GM20000 (cell line): ENCODE results near the gene GOLGA6L2.
"Not testable (repeated sequence)": the region's sequence is repeated elsewhere in the genome, so short reads cannot be mapped to it uniquely, and the experiment has no call there.

ENCODE experiments used
- DNase-seq: peaks from one replicate; pipeline ENCODE4 v3.0.0; 2012; ENCODE audit warnings: low spot score
- TF ChIP-seq, protein P1 (sequence below): IDR thresholded peaks from 2 replicates; pipeline ENCODE4 v1.5.1; 2012; ENCODE audit warnings: mild to moderate bottlenecking, control low read depth; ENCODE audit errors: extremely low read depth, missing control alignments

The GOLGA6L2 gene

DNA sequence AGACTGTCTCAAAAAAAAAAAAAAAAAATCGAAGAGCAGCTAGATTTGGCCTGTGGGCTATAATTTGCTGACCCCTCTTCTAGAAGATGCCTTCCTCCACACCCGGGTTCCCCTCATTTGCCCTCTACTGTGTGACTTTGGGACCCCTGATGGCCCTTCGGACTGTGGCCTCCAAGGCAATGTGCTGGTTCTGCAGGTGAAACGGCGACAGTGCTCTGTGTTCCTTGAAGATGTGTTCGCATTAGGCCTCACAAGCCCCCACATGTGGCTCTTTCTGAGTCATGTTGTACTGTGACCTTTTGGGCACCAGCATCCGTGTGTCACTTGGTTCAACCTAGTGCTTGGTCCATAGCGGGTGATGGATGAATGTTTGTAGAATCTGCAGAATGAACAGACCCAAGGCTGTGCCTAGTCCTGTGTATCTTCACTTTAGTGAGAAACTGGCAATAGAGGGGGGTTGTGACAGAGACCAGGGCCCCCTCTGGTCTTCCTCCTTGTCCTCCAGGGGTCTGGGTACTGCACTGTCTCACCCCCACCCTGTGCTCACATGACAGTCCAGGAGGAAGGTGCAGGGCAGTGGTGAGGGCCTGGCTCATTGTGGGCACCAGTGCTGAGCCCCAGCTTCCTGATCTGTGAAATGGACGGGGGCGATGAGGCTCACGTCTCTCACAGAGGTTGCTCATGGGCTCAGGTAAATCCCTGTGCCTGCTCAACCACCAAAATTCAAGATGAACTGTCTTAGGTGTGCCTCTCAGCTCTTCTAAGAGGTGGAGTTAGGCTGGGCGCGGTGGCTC, 22.7 kb downstream of the GOLGA6L2 start:
- TF ChIP-seq, protein P1, sequence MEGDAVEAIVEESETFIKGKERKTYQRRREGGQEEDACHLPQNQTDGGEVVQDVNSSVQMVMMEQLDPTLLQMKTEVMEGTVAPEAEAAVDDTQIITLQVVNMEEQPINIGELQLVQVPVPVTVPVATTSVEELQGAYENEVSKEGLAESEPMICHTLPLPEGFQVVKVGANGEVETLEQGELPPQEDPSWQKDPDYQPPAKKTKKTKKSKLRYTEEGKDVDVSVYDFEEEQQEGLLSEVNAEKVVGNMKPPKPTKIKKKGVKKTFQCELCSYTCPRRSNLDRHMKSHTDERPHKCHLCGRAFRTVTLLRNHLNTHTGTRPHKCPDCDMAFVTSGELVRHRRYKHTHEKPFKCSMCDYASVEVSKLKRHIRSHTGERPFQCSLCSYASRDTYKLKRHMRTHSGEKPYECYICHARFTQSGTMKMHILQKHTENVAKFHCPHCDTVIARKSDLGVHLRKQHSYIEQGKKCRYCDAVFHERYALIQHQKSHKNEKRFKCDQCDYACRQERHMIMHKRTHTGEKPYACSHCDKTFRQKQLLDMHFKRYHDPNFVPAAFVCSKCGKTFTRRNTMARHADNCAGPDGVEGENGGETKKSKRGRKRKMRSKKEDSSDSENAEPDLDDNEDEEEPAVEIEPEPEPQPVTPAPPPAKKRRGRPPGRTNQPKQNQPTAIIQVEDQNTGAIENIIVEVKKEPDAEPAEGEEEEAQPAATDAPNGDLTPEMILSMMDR = no peak
- DNase-seq = no peak

GRCh38 chr15:23422946-23423708, 23.9 kb downstream of the GOLGA6L2 start:
- DNase-seq = no peak
- TF ChIP-seq, protein P1 = no peak

- TF ChIP-seq, protein P1 = no peak
- DNase-seq = no peak
Observed at GRCh38 chr15:23422099-23422945, 24.7 kb downstream of the GOLGA6L2 start.

GRCh38 chr15:23420806-23421575, 26.1 kb downstream of the GOLGA6L2 start:
- DNase-seq = peak; percentile 29
- TF ChIP-seq, protein P1 = no peak

DNA sequence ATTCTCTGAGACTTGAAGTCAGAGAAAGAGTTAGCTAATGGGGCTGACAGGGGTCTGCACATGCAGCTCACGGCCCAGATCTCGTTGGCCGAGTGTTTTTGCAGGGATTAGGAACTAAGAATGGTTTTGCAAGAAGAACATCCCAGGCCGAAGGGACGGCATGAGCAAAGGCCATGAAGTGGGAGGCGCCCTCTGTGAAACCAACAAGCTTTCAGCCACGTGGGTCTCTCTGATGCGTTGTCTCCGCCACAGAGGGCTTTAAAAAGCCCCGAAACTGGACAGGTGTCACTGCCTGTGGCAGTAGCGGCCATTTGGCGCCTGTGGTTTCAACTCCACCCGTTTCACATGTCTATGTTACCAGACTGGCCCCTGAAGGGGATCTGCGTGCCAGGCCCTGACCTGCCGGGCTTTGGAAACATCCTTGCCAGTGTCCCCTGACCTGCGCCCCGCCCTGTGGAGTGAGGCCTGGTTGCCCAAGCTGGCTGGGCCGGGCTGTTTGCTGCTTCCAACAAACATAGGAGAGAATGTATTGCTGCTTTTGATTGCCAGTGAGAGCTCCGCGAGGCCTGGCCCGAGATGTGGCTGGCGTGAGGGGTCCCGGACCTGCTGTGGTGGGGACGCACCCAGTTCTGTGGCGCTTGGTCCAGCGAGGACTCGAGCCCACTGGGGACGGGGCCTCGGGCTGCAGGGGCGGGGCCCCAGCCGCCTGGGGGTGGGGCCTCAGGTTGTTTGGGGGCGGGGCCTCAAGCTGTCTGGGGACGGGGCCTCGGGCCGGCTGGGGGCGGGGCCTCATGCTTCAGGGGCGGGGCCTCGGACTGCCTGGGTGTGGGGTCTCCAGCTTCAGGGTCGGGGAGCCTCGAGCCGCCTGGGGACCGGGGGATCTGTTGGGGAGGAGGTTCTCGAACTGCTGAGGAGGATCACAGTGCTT, 30.4 kb downstream of the GOLGA6L2 start:
- TF ChIP-seq, protein P1 = no peak
- DNase-seq = no peak

DNA sequence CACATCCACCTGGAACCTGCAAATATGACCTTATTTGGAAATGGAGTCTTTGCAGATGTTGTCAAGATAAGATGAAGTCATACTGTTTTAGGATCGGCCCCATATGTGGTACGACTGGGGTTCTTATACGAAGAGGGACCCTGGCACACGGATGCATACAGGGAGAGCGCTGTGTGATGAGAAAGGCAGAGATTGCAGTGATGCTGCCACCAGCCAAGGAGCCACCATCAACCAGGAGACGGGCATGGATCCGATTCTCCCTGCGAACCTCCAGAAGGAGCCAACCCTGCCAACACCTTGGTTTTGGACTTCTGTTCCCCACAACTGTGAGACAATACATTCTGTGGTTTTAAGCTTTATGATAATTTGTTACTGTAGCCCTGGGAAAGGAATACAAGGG, 31.2 kb downstream of the GOLGA6L2 start:
- not testable (repeated sequence) for DNase-seq
